Measurements from ENCODE around the gene SPECC1.
"Not testable (repeated sequence)": the region's sequence is repeated elsewhere in the genome, so short reads cannot be mapped to it uniquely, and the experiment has no call there.

The SPECC1 gene

GRCh38 chr17:20184977-20185619 lies 175.9 kb downstream of the SPECC1 start:
- no peak for DNase-seq

DNA sequence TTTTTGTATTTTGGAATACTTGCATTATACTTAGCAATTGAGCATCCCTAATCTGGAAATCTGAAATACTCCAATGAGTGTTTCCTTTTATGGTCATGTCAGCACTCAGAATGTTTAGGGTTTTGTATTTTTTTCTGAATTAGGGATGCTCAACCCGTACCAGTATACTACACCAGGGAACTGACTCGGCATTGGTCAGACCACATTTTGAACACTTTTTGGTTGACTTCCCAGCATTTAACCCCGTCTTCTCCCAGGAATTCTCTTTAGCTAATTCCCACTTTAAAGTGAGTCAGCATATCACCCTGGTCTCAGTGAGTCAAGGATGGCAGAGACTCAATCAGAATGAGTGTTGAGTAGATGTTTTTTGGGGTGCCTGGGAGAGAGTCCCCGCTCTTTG lies 177.9 kb downstream of the SPECC1 start:
- DNase-seq: no peak

DNA sequence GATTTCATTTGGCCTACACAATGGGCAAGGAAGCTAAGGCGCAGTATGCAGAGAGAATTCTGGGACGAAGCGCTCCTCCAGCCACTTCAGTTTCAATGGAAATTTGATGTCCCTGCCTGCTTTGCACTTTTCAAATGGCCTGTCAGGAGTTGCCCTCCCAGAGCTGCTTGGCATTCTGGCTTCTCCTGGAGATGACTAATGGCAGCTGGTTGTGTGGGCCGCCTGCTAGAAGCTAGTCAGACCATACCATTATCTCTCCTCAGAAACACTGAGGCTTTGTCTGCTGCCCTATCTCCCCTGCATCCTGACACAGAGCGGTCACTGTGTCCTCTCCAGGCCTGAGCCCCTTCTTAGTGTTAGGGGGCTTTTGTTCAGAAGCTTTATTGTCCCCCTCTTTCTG lies 180.1 kb downstream of the SPECC1 start:
- DNase-seq: peak; percentile 3

DNA sequence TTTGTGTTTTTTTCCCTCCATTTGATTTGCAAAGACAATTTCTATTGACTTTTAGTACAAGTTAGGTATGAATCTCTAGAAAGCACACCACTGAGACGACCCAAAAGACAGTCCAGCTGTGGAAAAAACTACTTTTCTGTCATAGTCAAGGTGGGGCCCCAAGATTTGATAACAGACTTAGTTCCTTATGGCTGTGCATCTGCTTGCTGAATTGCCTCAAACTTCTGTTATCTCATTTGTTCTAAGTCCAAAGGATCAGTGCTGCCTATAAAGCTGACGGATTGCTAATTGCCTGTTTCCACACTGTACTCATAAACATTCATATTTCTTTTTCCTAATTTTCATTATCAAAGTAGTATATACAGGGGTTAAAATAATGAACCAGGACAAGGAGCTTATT lies 180.8 kb downstream of the SPECC1 start:
- DNase-seq: no peak

GRCh38 chr17:20190605-20191004 lies 181.4 kb downstream of the SPECC1 start:
- no peak for DNase-seq

- no peak for DNase-seq
Observed at GRCh38 chr17:20191056-20191455, 181.9 kb downstream of the SPECC1 start.

- not testable (repeated sequence) for DNase-seq
Observed at GRCh38 chr17:20196286-20196685, 187.1 kb downstream of the SPECC1 start.

DNA sequence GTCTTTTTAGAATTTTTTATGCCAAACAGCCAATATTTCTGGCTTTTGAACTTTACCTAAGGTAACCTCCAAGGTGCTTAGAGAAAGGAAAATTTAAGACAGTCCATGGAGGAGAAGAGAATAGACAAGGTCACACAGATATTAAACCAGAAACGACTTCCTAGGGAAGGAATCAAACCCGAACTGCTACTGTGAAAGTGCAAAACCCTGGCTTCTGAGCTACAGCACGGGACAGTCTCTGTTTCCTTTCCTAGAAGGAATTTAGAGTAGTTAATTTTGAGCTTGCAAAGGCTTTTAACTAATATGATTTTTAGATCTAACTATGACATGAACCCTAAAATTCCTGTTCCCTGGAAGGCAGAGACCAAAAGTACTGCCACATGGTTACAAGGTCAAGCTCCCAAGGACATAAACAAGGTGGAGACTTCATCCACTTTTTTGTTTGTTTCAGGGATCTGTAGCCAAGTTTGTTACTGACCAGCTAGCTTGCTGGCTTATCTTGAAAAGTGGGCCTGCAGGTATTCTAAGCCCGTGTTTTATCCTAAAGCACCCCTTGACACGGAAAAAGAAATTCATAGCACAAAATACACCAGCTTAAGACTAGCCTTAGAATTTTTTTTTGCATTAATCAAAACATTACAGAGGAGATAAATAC lies 188.2 kb downstream of the SPECC1 start:
- no peak for DNase-seq

DNA sequence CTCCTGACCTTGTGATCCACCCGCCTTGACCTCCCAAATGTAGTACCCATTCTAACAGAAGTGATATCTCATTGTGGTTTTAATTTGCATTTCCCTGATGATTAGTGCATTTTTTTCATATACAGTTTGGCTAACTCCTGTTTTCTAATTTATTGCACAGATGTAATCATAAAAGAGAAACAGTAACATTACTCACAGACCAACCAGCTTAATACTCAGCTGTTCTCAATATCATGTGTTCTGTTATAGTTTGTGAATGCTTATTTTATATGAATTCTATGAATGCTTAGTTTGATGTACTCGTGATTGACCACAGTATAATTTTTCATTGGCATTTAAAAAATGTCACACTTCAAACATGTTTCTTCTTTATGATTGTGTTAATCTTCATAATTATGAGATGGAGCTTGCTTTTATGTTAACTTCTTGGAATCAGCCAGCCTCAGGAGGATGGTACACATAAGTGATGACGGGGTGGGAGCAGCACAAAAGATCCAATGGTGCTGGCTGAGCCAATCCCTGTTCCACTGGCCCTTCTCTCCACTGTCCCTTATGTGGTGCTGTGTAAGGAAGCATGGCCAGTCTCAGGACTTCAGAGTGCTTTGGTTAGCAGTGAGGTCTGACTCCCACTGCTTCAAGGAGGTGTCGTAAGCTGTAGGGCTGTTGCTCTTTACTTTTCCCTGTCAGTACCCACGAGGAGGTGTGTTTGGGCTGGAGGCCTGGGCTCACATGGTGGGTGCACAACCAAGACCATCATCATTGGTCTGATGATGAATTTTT lies 191.0 kb downstream of the SPECC1 start:
- no peak for DNase-seq

DNA sequence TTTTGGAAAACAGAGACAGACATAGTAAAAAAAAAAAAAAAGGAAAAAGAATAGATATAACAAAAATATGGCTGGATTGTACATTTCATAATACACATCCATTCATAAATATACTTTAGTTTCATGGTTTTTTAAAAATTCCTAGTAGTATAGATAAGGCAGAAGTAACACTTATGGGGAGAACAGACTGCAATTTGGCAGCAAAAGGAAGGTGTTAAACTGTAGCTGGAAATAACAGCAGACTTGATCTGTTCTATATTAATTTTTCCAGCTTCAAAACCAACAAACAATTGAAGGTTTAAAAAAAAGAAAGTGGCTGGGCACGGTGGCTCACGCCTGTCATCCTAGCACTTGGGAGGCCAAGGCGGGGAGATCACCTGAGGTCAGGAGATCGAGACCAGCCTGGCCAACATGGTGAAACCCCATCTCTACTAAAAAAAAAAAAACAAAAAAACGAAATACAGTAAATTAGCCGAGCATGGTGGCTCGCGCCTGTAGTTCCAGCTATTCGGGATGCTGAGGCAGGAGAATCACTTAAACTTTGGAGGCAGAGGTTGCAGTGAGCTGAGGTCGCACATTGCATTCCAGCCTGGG lies 191.8 kb downstream of the SPECC1 start:
- no peak for DNase-seq

- peak; percentile 24 for DNase-seq
Observed at GRCh38 chr17:20202141-20202621, 193.0 kb downstream of the SPECC1 start.

GRCh38 chr17:20203018-20203417 lies 193.9 kb downstream of the SPECC1 start:
- DNase-seq: no peak

DNA sequence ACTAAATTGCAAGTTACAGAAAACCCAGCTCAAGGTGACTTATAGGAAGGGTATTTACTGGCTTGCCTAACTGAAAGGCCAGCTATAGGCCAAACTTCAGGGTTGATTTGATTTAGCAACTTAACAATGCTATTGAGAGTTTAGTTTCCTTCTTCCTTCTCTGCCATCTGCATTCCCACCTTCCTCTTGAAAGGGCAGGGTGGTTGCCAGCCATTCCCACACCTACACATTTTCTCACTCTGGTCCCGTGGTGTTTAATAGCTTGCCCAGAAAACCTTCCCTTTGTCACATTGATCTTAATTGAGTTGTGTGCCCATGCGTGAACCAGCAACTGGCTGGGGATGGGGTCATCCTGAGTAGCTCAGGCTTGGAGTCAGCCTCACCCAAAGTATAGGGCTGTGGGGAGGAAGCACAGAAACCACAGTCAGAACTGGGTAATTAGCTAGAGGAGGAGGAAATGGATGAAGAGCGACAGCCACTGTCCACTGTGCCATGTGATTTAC lies 194.7 kb downstream of the SPECC1 start:
- DNase-seq: no peak

DNA sequence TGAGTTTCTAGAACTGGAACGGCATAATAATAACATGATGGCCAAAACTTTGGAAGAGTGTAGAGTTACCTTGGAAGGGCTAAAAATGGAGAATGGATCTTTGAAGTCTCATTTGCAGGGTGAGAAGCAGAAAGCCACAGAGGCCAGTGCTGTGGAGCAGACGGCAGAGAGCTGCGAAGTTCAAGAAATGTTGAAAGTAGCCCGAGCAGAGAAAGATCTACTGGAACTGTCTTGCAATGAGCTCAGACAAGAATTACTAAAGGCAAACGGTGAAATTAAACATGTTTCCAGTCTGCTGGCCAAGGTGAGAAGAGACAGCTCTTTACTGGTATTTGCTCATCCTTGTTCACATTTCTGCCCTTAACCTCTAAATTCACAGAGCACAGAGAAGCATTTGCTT lies 196.4 kb downstream of the SPECC1 start:
- DNase-seq: no peak

DNA sequence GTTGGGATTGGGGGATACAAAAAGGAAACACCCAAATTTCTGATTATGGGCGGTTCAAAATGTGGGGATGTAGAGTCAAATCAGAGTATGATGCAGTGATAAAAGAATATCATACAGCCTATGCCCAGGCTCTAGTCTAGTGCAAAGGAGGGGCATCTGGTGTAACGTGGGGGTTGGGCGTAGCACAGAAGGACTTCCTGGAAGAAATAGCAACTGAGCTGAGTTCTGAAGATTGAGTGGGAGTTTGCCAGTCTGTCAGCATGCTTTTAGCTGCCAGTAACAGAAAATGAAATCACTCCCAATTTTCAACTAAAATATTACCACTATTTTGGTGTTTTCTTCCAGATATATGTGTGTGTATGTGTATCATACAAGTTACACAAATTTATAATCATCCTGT lies 196.9 kb downstream of the SPECC1 start:
- DNase-seq: no peak

DNA sequence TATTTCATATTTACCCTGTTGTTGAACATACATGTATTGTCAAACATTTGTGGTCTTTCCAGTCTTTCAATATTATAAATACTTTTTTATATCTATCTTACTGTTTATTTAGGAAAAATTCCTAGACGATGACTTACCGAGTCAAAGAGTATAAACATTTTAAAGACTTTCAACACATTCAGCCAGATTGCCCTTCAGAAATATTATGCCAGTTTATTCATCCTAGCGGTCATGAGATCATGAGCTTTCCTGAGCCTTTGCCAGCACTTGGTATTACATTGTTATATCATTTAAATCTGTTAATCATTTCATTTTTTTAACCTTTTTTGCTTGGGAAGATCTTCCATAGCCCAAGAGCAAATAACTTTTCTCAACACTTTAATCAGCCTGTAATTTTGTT lies 197.4 kb downstream of the SPECC1 start:
- DNase-seq: no peak

DNA sequence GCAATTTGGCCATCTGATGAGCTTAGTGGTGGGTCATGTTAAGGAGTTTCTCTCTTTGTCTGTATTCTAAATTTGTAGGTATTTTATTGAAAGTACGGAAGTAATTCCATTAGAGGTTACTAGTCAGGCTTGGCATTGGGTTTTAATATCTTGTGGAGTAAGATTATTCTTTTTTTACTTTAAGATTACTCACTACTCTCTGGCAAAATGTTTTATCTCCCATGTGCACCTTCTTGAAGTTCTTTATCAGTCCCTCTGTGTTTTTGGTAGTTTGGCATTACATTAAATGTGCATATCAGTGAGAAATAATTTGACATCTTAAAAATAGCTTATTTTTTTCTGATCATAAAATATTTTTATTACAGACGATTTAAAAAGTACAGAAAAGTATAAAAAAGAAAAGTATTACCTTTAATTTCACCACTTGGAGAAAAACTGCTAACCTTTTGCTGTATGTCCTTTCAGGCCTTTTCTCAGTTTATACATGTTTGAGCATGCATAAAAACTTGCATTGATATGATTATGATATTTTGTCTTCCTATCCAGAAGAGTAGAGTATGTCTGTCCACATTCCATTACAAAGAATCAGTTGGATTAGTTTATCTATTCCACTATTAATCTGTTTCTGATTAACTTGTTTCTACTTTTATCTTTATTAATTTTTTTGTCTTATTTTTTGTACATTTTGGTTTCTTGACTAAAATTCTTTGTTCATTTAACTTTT lies 198.3 kb downstream of the SPECC1 start:
- DNase-seq: no peak

- no peak for DNase-seq
Observed at GRCh38 chr17:20208717-20209116, 199.6 kb downstream of the SPECC1 start.

DNA sequence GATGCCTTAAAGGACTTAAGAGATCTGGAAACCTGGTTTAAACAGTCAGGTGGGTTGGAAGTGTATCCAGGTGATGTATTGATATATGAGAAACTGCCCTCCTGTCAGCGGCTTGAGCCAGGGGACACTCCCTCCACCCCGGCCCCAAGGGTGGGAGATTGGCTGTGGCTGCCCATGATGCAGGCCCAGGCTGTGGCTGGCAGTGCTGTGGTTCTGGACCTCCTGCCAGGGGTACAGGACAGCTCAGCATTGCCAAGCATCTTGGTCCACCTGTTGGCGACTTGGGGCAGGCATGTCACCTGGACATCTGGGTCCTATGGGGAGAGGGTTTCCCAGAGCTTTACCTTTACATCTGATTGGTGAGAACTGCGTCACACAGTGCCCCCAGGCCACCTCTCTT lies 201.0 kb downstream of the SPECC1 start:
- no peak for DNase-seq

- no peak for DNase-seq
Observed at GRCh38 chr17:20210614-20211013, 201.5 kb downstream of the SPECC1 start.

DNA sequence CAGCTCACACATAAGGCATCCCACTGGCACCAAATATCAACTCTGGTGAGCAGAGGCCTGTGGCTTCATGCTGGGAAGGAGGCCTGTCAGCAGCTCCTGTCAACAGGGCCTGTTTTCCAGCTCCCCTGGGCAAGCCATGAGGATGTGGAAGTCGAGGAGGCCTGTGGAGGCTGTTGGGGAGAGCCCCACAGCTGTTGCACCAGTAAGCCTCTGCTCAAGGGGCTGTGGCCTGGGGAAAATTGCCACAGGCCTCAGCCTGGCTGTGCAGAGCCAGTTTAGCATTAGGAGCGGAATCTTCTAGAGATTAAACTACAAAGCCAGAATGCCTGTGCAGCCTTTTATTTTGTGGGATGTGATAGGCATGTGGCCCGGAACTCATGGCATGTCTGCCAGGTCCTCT lies 202.1 kb downstream of the SPECC1 start:
- no peak for DNase-seq

DNA sequence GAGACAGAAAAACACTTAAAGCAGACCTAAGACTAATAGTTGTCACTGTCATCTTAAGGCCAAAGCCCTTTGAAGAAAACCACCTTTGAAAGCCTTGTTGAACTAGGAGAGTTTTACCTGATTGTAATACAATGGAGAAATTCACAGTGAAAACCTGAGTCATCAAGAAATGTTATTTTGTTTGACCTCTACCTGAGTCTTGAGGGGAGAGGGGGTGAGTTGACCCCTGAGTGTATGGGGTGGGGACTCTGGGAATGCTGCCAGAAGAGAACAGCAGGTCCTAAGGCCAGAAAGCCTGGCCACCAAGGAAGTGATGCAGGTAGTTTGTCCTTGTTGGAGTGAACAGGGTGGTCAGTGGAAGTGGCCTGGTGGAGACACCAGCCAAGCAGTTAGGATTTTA lies 204.3 kb downstream of the SPECC1 start:
- DNase-seq: no peak

GRCh38 chr17:20214794-20215193 lies 205.6 kb downstream of the SPECC1 start:
- no peak for DNase-seq

All from NCI-H345 (cell line).